Body of pancreas (tissue), 4 donors: ENCODE results near the gene TRMT61B. TPM values are rescaled to one million over a fixed set of nuclear protein-coding genes. Genes with fewer than 3 reads are reported as not detected.

Experiments used
- ATAC-seq: fragments of 150-250 bp; one replicate; pipeline ENCODE4 v1.9.1; 2016
- DNase-seq, 4 donors: peaks; one replicate each; pipeline ENCODE4 v3.0.0-alpha.2; 2019
- H3K27ac ChIP-seq, 4 donors: fragments of 200-600 bp; sonication (generic); 1 replicate in 3 of 4; 2 replicates in 1 of 4; pipeline versions ENCODE4 v1.5.1 to v1.6.1; 2016 to 2019; ENCODE audit warnings: mild to moderate bottlenecking in 1 of 4, mixed read lengths in 1 of 4, moderate library complexity in 1 of 4
- H3K27me3 ChIP-seq, 2 donors: fragments of 200-600 bp; sonication (generic); one replicate each; pipeline ENCODE4 v1.6.0; 2016; ENCODE audit warnings: mild to moderate bottlenecking in 1 of 2
- H3K36me3 ChIP-seq, 2 donors: fragments of 200-600 bp; sonication (generic); replicated peaks in 1 of 2; 2 replicates each; pipeline ENCODE4 v1.5.1; 2016; ENCODE audit warnings: low read depth in 2 of 2; ENCODE audit not compliant: insufficient read depth in 1 of 2
- H3K4me1 ChIP-seq: fragments of 200-600 bp; sonication (generic); one replicate; pipeline ENCODE4 v1.6.0; 2016
- H3K4me3 ChIP-seq, 2 donors: fragments of 200-600 bp; sonication (generic); 1 replicate in 1 of 2; 2 replicates in 1 of 2; pipeline ENCODE4 v1.5.1; 2016 to 2019
- H3K9me3 ChIP-seq, 3 donors: fragments of 200-600 bp; sonication (generic); 1 replicate in 2 of 3; 2 replicates in 1 of 3; pipeline ENCODE4 v1.5.1; 2016
- CTCF ChIP-seq, 7 experiments: fragments of 450-650 bp in 4 of 7; fragments of 200-600 bp in 3 of 7; sonication (generic) in 3 of 7; IDR thresholded peaks; one replicate each; pipeline ENCODE4 v1.5.1; 2016 to 2019; ENCODE audit warnings: antibody characterized with exemption in 7 of 7
- POLR2A ChIP-seq, 3 donors: fragments of 450-650 bp; IDR thresholded peaks; one replicate each; pipeline ENCODE4 v1.6.1; 2016; ENCODE audit warnings: antibody characterized with exemption in 3 of 3, mild to moderate bottlenecking in 2 of 3
- WGBS, 2 donors: methylation state at CpG; one replicate each; pipeline ENCODE4 v1.1.5; 2017; 5-methylcytosine and 5-hydroxymethylcytosine counted together
- intact Hi-C: fragments of 100-400 bp; cut with DNase I; formaldehyde crosslinking; loops from one replicate; pipeline ENCODE4 v1.15.1; 2023
- total RNA-seq, 2 donors: library from RNA; depleted of rRNA; stranded (reverse); fragments of >200 nt; gene quantifications; one replicate each; pipeline ENCODE4 v1.1.0, GENCODE V29; 2016

TRMT61B gene
- total RNA-seq, 2 donors from 2014 or later, result 9.9 to 15.8 TPM

GRCh38 chr2:28906821-28907220 lies 36.7 kb upstream of the TRMT61B start:
- intact Hi-C loops, result no loop called here
- Histone ChIP-seq H3K4me3 (no peak overlapping the region), H3K27ac (no peak overlapping the region), H3K9me3 (no peaks in the 10 kb centered on the region), H3K4me1 (peaks cover 14% of the 10 kb centered on the region), H3K36me3 (peaks cover 0 to 13% of the 10 kb centered on the region in 2 donors), H3K27me3 (no peaks in the 10 kb centered on the region)
- no peak for ATAC-seq
- DNase-seq, result no peak
- TF ChIP-seq POLR2A (IDR thresholded peaks at IDR 0.05) (no peak), CTCF (IDR thresholded peaks at IDR 0.05) (no peak)
- 91 to 96% methylated on average over 2 of the region's 2 CpGs for WGBS, 2 donors

GRCh38 chr2:28906376-28906775 lies 36.3 kb upstream of the TRMT61B start:
- no peak for ATAC-seq
- Histone ChIP-seq H3K27ac (no peak overlapping the region), H3K36me3 (peaks cover 0 to 13% of the 10 kb centered on the region in 2 donors), H3K9me3 (no peaks in the 10 kb centered on the region), H3K27me3 (no peaks in the 10 kb centered on the region), H3K4me3 (no peak overlapping the region), H3K4me1 (peaks cover 14% of the 10 kb centered on the region)
- intact Hi-C loops, result no loop called here
- WGBS, 2 donors, result 91 to 92% methylated on average over 4 of the region's 4 CpGs
- no peak for DNase-seq
- TF ChIP-seq POLR2A (IDR thresholded peaks at IDR 0.05) (no peak), CTCF (IDR thresholded peaks at IDR 0.05) (no peak)

GRCh38 chr2:28905533-28905932 lies 35.4 kb upstream of the TRMT61B start:
- ATAC-seq (no peak), DNase-seq (no peak)
- Histone ChIP-seq H3K27me3 (no peaks in the 10 kb centered on the region), H3K36me3 (peaks cover 0 to 13% of the 10 kb centered on the region in 2 donors), H3K9me3 (no peaks in the 10 kb centered on the region), H3K4me3 (no peak overlapping the region), H3K4me1 (peaks cover 14% of the 10 kb centered on the region), H3K27ac (no peak overlapping the region)
- intact Hi-C loops, result no loop called here
- 94 to 96% methylated on average over 3 of the region's 3 CpGs for WGBS, 2 donors
- TF ChIP-seq POLR2A (IDR thresholded peaks at IDR 0.05) (no peak), CTCF (IDR thresholded peaks at IDR 0.05) (no peak)

GRCh38 chr2:28904802-28905457 lies 34.8 kb upstream of the TRMT61B start:
- H3K9me3 ChIP-seq, result no peaks in the 10 kb centered on the region
- no peak overlapping the region for H3K4me3 ChIP-seq
- H3K27me3 ChIP-seq, result no peaks in the 10 kb centered on the region
- WGBS, 2 donors, result 46 to 89% methylated on average over 2 of the region's 2 CpGs
- DNase-seq, result no peak
- intact Hi-C loops, result no loop called here
- peaks cover 14% of the 10 kb centered on the region for H3K4me1 ChIP-seq
- no peak for ATAC-seq
- peaks cover 0 to 13% of the 10 kb centered on the region in 2 donors for H3K36me3 ChIP-seq
- H3K27ac ChIP-seq, result no peak overlapping the region
- TF ChIP-seq CTCF (IDR thresholded peaks at IDR 0.05) (no peak), POLR2A (IDR thresholded peaks at IDR 0.05) (no peak)

- no peak for TF ChIP-seq POLR2A (IDR thresholded peaks at IDR 0.05)
- TF ChIP-seq CTCF (IDR thresholded peaks at IDR 0.05), result no peak
- Histone ChIP-seq H3K9me3 (no peaks in the 10 kb centered on the region), H3K4me1 (peaks cover 16% of the 10 kb centered on the region), H3K36me3 (peaks cover 0 to 8% of the 10 kb centered on the region in 2 donors), H3K27ac (no peak overlapping the region), H3K27me3 (no peaks in the 10 kb centered on the region), H3K4me3 (no peak overlapping the region)
- DNase-seq, result no peak
- intact Hi-C loops, result no loop called here
- WGBS, 2 donors, result 66 to 68% methylated on average over 2 of the region's 2 CpGs
- ATAC-seq, result no peak
Observed at GRCh38 chr2:28904295-28904694, 34.2 kb upstream of the TRMT61B start.
